Fibroblast of skin of left quadriceps (primary cell): ENCODE data around the gene GDPGP1.
A peak's percentile ranks its signal among the peaks of the same experiment; 100 is the strongest.
"Not testable (repeated sequence)": the region's sequence is repeated elsewhere in the genome, so short reads cannot be mapped to it uniquely, and the experiment has no call there.

Experiments
- DNase-seq, 2 experiments: peaks; one replicate each; pipeline ENCODE4 v3.0.0-alpha.2; 2013; ENCODE audit warnings: low read depth in 2 of 2

Gene GDPGP1

DNA sequence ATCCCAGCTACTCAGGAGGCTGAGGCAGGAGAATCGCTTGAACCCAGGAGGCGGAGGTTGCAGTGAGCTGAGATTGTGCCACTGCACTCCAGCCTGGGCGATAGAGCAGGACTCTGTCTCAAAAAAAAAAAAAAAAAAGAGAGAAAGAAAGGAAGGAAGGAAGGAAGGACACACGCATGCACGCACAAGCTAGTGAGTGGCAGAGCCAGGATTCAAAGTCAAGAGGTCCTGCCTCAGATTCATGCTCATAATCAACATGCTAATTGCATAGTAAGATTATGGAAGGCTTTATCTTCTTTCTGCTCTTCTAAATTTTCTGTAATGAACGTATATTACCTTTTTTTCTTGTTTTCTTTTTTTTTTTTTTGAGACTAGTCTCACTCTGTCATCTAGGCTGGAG, 26.7 kb downstream of the GDPGP1 start:
- not testable (repeated sequence) for DNase-seq

DNA sequence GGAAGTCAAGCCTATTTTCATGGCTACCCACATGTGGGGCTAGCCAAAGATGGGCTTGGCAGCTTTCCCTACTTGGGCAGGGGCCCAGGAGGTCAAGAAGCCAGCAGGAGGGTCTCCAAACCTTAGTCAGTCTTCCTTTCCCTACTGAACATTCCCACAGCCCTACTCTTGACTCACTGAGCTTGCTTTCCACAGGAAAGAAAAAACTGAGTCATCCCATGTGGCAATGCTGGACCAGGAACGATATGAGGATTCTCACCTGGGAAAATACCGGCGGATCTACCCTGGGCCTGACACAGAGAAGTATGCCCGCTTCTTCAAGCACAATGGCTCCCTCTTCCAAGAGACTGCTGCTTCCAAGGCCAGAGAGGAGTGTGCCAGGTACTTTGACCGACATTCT, 27.8 kb downstream of the GDPGP1 start:
- DNase-seq: no peak

DNA sequence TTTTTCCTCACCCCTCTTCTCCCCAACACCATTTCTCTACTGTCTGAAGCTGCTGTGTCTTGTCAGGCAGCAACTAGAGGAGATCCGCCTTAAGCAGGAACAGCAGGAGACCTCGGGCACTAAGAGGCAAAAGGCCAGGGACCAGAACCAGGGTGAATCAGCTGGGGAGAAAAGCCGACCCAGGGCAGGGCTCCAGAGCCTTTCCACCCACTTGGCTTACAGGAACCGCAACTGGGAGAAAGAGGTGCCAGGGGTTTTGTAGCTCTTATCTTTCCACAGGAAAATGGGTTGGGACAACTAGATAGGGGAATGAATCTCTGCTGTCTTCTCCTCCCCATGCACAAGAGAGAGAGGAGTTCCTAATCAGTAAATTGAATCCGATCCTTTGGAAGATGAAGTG, 28.4 kb downstream of the GDPGP1 start:
- no peak for DNase-seq

DNA sequence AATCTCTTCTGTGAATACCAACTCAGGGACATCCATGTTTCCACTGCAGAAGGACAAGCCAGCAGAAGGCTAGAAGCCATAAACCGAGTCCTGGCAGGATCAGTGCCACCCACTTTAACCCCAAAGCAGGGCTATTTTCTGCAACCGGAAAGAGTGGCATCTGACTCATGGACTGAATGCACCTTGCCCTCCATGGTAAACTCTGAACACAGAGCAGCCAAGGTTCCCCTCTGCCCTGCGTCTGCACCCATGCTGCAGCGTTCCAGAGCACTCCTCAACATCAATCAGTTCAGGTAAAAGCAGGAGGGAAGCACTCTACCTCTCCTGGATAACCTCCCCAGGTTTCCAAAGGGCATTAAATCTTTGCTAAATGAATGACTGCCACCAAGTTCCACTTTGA, 30.7 kb downstream of the GDPGP1 start:
- no peak for DNase-seq

DNA sequence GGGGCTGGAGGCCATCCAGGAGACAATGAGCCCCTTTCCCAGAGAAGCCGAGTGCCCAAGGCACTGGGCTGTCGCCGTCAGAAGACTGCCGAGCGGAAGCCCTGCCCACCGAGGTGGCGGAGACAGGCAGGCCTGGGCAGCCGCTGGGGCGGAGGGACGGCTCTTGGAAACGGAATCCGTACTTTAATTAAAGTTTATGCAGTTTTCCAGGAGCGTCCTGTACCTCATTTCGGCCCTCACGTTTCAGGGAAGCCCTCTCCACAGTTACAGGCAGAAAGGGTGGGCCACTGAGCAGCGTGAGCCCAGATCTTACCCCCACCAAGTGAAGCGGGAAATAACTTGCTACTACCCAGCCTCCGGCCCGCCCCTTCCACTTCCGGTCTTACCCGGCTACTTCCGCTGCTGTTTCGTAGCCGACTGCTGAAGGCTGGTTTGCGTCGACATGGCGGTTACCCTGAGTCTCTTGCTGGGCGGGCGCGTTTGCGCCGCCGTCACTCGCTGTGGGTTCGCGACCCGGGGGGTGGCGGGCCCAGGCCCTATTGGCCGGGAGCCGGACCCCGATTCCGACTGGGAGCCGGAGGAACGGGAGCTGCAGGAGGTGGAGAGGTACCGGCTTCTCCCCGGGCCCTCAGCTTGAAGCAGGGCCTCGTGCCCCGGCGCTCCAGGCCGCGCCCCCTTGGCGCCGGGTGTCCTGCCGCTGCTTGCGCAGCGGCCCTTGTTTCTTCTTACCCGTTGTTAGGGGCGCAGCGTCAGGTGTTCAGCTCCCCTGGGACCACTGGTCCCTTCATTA, 31.5 kb downstream of the GDPGP1 start, which contains the start of gene NGRN:
Gene NGRN (plus strand): TSS at position 402 of the 790 bp plus-strand sequence. CDS start 41 bp downstream, at position 443.
- peak; percentile 67 to 69 for DNase-seq

DNA sequence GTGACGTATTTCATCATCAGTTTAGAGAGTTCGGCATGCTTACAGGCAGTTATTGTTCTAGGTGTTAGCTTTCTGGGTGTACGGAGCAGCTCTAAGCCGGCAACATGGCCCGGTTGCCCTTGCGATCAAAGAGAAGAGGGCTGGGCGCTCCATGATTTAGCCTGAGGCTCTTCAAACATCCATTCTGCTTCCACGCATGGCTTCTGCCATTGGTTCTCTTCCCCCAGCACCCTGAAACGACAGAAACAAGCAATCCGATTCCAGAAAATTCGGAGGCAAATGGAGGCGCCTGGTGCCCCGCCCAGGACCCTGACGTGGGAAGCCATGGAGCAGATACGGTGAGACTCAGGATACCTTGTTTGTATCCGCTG, 32.0 kb downstream of the GDPGP1 start:
- no peak for DNase-seq

DNA sequence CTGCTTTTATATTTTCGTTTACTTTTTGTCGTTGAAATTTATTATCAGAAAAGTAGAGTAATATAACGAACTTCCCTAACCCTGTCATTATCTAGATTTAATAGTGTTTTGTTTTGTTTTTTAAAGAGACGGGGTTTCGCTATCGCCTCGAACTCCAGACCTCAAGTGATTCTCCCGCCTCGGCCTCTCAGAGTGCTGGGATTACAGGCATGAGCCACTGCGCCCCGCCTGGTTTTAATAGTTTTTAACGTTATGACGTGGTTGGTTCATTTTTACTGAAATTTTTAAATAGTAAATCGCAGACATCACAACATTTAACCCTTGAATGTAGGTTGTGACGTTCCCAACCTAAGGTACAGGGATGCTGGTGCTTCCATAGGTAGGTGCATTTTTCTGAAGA, 32.5 kb downstream of the GDPGP1 start:
- no peak for DNase-seq

DNA sequence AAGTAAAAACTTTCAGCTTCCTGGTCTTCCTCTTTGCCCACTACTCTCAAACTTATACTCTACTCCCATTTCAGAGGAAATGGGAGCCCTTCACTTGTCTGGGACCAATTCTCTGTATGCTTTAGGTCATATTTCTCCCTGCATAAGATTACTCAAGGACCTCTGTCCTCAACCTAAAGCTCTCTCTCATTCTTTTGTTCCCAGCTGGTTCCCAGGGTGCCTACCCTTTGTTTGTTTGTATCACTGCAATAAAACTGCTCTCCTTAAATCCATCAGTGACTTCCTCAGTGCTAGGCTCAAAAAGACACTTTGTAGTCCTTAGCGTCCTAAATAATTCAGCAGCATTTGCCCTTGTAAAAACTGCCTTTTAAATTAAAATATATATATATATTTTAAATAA, 34.4 kb downstream of the GDPGP1 start:
- DNase-seq: no peak

DNA sequence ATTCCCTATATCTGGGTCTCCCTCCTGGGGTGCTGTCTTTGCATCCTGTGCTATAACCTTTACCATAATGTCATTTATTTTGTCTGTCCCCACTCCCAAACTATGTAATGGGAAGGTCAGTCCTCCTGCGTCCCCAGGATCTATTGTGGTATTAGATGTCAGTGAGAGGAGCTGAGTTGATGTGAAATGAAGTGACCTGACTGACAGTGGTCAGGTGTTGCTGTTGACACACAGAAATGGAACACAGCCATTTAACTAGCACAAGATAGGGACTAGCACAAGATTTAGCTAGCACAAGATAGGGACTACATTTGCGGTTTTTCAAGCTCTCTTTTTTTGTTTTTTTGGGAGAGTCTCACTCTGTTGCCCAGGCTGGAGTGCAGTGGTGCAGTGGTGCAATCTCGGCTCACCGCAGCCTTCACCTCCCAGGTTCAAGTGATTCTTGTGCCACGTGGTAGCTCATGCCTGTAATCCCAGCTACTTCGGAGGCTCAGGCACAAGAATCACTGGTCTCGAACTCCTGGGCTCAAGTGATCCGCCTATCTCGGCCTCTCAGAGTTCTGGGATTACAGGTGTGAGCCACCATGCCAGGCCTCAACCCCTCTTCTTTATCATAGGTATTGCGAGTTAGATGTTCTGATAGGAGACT, 36.6 kb downstream of the GDPGP1 start:
- DNase-seq: no peak

DNA sequence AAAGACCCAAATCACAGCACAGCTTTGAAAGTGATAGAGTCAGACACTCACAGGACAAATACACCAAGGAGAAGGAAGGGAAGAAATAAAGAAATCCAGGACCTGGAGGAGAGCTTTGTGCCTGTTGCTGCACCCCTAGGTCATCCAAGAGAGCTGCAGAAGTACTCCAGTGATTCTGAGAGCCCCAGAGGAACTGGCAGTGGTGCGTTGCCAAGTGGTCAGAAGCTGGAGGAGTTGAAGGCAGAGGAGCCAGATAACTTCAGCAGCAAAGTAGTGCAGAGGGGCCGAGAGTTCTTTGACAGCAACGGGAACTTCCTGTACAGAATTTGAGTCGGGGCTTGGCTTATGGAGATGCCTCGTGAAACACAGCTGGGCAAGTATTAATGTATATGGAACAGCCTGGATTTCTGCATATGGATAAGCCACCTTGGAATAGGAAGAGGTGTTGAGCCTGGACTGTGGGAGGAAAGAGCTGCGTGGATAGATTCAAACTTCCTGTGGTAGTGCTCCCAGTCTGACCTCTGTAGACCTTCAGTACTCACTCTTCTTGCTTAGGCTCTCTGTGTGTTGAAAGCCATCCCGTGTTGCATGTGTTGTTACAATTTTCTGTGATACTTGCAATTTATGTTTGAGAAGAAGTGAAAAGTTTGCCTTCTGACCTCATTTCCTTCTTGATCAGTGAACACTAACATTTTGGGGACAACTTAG, 37.6 kb downstream of the GDPGP1 start:
- no peak for DNase-seq

DNA sequence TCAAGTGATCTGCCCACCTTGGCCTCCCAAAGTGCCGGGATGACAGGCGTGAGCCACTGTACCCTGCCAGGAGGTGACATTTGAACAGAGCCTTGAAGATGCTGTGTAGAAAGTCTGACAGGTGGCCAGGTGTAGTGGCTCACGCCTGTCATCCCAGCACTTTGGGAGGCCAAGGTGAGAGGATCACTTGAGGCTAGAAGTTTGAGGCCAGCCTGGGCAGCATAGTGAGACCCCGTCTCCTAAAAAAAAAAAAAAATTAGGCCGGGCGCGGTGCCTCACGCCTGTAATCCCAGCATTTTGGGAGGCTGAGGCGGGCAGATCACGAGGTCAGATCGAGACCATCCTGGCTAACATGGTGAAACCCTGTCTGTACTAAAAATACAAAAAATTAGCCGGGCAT, 44.5 kb downstream of the GDPGP1 start:
- not testable (repeated sequence) for DNase-seq

DNA sequence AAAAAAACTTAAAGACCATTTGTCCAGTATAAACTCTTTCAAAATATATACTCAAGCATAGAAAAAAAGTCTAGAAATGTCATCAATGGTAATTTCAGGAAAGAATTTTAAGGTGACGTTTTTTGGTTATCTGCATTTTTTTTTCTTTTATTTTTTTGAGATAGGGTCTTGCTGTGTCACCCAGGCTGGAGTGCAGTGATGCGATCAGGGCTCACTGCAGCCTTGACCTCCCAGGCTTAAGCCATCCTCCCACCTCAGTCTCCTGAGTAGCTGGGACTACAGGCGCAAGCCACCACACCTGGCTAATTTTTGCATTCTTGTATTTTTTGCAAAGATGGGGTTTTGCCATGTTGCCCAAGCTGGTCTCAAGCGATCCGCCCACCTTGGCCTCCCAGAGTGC, 46.7 kb downstream of the GDPGP1 start:
- DNase-seq: not testable (repeated sequence)

DNA sequence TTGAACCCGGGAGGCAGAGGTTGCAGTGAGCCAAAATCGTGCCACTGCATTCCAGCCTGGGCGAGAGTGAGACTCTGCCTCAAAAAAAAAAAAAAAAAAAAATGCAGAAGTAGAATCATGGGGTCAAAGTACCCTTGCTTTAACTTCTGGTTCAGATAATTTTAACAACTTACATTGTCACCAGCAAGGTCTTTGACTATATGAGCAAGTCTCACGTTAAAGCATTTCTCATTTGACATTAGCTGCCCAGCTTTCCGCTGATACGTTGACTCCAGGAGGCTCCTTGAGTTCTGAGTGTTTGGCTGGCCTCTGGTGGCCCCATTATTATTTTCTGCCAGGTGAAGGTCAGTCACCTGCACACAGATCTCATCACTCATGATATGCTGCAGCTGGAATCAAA, 47.6 kb downstream of the GDPGP1 start:
- DNase-seq: not testable (repeated sequence)

DNA sequence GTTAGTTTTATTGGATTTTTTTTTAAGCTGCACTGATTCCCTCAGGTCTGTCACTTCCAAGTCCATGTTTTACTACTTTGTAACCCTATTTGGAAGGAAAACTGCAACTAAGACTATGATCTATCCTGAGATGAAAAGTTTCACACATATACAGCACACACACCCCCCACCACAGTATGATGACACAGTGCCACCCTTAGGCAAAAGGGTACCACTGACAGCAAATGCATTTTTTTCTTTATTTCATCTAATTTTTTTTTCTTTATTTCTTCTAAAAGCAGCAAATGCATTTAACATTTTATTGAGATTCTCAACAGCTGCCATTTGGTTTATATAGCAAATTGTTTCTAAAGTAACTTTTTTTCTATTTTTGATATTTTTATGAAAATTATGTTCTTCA, 52.7 kb downstream of the GDPGP1 start:
- no peak for DNase-seq

DNA sequence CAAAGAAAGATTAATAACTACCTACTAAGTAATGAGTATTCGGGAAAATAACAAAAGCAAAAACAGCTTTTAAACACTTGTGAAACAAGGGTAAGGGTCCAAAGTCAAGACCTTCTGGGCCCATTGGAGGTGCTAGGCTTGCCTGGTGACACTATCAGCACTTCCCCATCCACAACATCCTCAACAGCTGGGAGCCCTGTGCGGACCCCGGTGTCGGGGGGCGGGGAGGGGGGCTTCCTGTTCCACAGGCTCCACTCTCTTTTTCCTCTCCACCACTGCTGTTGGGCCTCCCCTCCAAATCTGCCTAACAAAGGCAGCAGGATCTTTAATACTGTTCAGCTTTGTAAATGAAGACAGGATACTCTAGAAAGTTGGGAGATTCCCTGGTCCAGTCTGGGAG, 53.1 kb downstream of the GDPGP1 start:
- DNase-seq: no peak

DNA sequence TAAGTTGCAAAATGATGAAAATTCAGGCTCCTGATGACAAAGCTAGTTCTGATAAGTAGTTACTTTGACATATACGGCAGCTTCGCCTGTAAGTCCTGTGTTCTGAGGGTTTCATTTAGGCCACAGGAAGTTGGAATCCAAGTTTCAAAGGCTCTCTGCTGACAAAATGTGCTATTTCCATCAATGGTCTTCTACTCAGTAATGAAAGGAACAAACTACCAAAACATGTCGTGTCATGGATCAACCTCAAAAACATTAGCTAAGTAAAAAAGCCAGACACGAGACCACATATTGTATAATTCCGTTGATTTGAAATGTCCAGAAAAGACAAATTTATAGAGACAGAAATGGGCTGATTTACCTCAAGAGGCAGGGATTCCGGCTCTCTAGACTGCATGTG, 53.9 kb downstream of the GDPGP1 start:
- DNase-seq: no peak

DNA sequence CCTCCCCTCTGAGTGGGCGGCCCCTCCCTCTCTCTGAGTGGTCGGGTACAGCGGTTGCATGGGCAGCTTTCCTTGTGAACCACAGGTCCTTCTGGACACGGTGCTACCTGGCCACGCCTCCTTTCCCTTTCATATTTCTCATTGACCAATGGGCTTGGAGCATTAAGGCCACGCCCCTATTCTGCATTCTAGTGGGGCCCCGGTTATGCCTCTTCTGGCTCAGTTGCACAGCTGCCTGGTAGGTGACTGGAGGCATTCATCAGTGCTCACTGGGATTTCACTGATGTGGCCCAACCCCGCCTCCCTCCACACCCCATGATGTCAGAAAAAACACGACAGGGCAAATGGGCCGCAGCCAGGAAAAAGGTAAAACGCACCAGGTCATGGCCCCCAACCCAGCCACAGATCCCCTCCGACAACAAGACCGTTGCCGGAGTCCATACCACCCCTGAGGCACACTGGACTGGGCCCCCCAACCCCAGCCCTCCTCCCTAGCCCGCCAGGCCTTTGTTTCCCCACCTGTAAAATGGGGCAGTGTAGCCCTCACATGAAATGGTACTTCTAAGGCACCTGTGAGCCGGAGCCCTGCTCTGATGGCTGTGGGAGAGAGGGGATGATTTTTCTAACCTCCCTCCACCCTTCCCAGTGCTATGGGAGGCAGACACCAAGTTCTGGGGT, 57.8 kb downstream of the GDPGP1 start:
- no peak for DNase-seq

DNA sequence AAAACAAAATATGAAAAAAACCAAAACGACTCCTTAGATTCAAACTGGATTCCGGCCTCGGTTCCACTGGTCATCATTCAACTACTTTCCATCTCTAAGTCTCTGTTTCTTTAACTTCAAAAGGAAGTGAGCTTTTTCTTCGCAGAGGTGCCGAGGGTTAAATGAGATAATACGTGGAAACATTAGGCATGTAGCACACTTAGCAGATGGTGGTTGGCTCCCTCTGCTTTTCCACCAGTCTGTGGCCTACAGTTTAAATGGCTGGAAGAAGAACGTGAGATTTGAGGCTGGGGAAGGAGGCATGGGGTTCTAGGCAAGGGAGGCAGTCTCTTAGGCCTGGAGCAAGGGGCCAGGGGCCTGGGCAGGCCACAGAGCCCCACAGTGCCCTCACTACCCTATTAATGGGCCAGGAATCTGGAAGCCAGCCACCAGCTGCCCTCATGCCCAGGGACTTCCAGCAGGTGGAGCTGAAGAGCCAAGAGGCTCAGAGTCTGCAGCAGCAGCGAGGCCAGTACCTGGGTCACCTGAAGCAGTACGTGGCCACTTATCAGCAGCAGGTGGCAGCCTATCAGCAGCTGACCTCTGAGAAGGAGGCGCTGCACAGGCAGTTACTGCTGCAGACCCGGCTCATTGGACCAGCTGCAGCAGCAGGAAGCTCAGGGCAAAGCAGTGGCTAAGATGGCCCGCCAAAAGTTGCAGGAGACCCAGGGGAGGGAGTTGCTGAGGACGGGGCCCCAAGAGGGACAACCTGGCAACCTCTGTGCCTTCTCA, 59.2 kb downstream of the GDPGP1 start:
- DNase-seq: peak; percentile 6 to 14

DNA sequence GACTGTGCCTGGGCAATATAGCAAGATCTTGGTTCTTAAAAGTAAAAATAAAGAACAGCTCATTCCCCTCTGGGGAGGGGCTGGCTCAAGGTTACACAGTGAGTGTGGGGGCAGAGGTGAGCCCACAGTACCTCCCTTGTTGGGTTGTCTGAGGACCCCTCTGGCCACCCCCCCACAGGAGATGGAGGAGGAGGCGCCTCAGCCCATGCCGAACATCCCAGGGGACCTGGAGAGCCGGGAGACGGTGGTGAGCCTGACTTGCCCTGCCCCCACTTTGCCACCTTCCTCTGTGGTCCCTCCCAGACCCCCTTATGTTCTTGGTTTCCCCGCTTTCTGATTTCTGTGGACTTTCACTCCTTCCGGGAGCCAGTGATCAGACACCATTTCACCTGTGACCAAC, 60.1 kb downstream of the GDPGP1 start:
- DNase-seq: no peak

DNA sequence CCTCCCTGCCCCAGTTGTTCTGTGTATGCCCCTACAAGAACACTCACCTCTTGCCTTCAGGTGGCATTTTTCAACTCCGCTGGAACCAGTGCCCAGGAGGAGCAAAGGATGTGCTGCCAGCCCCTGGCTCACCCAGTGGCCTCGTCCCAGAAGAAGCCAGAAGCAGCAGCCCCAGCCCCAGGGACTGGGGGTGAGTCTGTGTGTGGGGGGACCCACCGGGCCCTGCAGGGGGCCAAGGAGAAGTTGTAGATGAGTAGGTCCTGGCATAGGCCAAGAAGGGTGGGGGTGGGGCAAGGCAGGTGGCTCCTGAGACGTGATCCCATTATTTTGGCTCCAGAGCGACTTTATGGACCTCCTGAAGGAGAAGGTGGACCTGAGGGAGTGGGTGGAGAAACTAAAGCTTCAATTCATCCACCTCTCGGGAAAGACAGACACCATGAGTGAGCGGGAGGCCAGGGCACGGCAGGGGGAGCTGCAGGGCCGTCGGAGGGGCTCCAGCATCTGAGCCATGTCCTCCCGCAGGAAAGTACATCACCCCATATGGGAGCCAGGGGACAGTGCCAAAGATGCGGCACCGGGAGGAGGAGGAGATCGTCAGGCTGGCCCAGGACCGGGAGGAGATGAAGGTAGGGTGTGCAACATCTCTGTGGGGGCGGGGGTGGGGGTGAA, 60.7 kb downstream of the GDPGP1 start:
- DNase-seq: no peak

DNA sequence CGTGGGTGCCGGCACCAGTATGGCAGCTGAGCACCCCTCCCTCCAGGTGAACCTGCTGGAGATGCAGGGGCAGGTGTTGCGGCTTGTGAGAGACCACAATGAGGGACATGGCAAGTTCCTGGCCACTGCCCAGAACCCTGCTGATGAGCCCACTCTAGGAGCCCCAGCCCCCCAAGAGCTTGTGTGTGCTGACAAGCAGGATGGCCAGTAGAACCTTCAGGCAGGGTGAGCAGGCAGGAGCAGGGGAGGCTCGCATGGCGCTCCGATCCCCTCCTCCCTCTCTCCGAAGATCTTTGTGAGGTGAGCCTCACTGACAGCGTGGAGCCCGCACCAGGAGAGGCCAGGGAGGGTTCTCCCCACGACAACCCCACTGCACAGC, 61.2 kb downstream of the GDPGP1 start:
- no peak for DNase-seq
